Liver (tissue), 9 donors: ENCODE data around the gene APRT. TPM values are rescaled to one million over a fixed set of nuclear protein-coding genes. Genes with fewer than 3 reads are reported as not detected.

ENCODE experiments used
- DNase-seq: peaks from one replicate; pipeline ENCODE4 v3.0.0-alpha.2; 2017; ENCODE audit warnings: low spot score
- H3K27ac ChIP-seq, 2 donors: one replicate each; pipeline ENCODE4 v1.7.0; 2013; ENCODE audit warnings: inconsistent platforms in 2 of 2, low read length in 2 of 2, control low read depth in 1 of 2, low read depth in 1 of 2, mild to moderate bottlenecking in 1 of 2
- H3K27me3 ChIP-seq, 4 donors: one replicate each; pipeline versions ENCODE4 v1.6.1 to v1.7.0; 2013; ENCODE audit warnings: low read length in 3 of 4, inconsistent platforms in 1 of 4, mild to moderate bottlenecking in 1 of 4, moderate library complexity in 1 of 4; ENCODE audit not compliant: control insufficient read depth in 4 of 4, insufficient read depth in 4 of 4
- H3K36me3 ChIP-seq, 4 donors: one replicate each; pipeline versions ENCODE4 v1.6.1 to v1.7.0; 2013; ENCODE audit warnings: low read length in 3 of 4, mild to moderate bottlenecking in 3 of 4, low read depth in 1 of 4, moderate library complexity in 1 of 4; ENCODE audit not compliant: control insufficient read depth in 4 of 4, insufficient read depth in 3 of 4
- H3K4me1 ChIP-seq, 4 donors: one replicate each; pipeline versions ENCODE4 v1.6.1 to v1.7.0; 2013; ENCODE audit warnings: low read length in 3 of 4, mild to moderate bottlenecking in 3 of 4, moderate library complexity in 1 of 4; ENCODE audit not compliant: control insufficient read depth in 4 of 4, insufficient read depth in 4 of 4
- H3K4me3 ChIP-seq, 3 donors: one replicate each; pipeline versions ENCODE4 v1.6.1 to v1.7.0; 2013; ENCODE audit warnings: low read length in 3 of 3, control low read depth in 1 of 3, low read depth in 1 of 3, mild to moderate bottlenecking in 1 of 3
- H3K9ac ChIP-seq, 2 donors: one replicate each; pipeline ENCODE4 v1.7.0; 2013; ENCODE audit warnings: low read length in 2 of 2, mild to moderate bottlenecking in 2 of 2, moderate library complexity in 2 of 2, control low read depth in 1 of 2, low read depth in 1 of 2
- H3K9me3 ChIP-seq, 4 donors: one replicate each; pipeline versions ENCODE4 v1.6.1 to v1.7.0; 2013; ENCODE audit warnings: low read length in 3 of 4; ENCODE audit not compliant: control insufficient read depth in 4 of 4
- ATF3 ChIP-seq: IDR thresholded peaks from 2 replicates; pipeline ENCODE4 v1.6.1; 2016; ENCODE audit warnings: antibody characterized with exemption
- CTCF ChIP-seq: fragments of 150-350 bp; IDR thresholded peaks from 2 replicates; pipeline ENCODE4 v1.5.1; 2017; ENCODE audit warnings: improper control_type of control experiment, low read depth, low read length; ENCODE audit not compliant: missing input control
- EGR1 ChIP-seq, 2 donors: IDR thresholded peaks; 2 replicates each; pipeline ENCODE4 v1.6.1; 2016 to 2018; ENCODE audit warnings: antibody characterized with exemption in 2 of 2, low read depth in 2 of 2
- FOXA1 ChIP-seq: IDR thresholded peaks from 2 replicates; pipeline ENCODE4 v1.6.1; 2016; ENCODE audit warnings: antibody characterized with exemption
- FOXA2 ChIP-seq: IDR thresholded peaks from 2 replicates; pipeline ENCODE4 v1.6.1; 2016; ENCODE audit warnings: antibody characterized with exemption
- GABPA ChIP-seq, 2 donors: IDR thresholded peaks in 1 of 2; conservative IDR thresholded peaks in 1 of 2; 2 replicates each; pipeline ENCODE4 v1.6.1; 2016; ENCODE audit warnings: antibody characterized with exemption in 2 of 2, mild to moderate bottlenecking in 1 of 2, moderate library complexity in 1 of 2
- HNF4A ChIP-seq, 2 donors: conservative IDR thresholded peaks; 2 replicates each; pipeline ENCODE4 v1.6.1; 2016; ENCODE audit warnings: antibody characterized with exemption in 2 of 2, mild to moderate bottlenecking in 2 of 2
- HNF4G ChIP-seq: IDR thresholded peaks from 2 replicates; pipeline ENCODE4 v1.6.1; 2016; ENCODE audit warnings: antibody characterized with exemption
- JUND ChIP-seq, 2 donors: IDR thresholded peaks; 2 replicates each; pipeline ENCODE4 v1.6.1; 2016; ENCODE audit warnings: antibody characterized with exemption in 2 of 2
- MAX ChIP-seq: IDR thresholded peaks from 2 replicates; pipeline ENCODE4 v1.6.1; 2016; ENCODE audit warnings: antibody characterized with exemption
- NR2F2 ChIP-seq: IDR thresholded peaks from 2 replicates; pipeline ENCODE4 v1.6.1; 2016; ENCODE audit warnings: antibody characterized with exemption
- REST ChIP-seq: IDR thresholded peaks from 2 replicates; pipeline ENCODE4 v1.6.1; 2016; ENCODE audit warnings: antibody characterized with exemption, mild to moderate bottlenecking
- SP1 ChIP-seq: IDR thresholded peaks from 2 replicates; pipeline ENCODE4 v1.6.1; 2018; ENCODE audit warnings: antibody characterized with exemption, mild to moderate bottlenecking
- TAF1 ChIP-seq: conservative IDR thresholded peaks from 2 replicates; pipeline ENCODE4 v1.6.1; 2016; ENCODE audit warnings: antibody characterized with exemption, mild to moderate bottlenecking
- YY1 ChIP-seq: IDR thresholded peaks from 2 replicates; pipeline ENCODE4 v1.6.1; 2016; ENCODE audit warnings: antibody characterized with exemption, mild to moderate bottlenecking
- ZBTB33 ChIP-seq: IDR thresholded peaks from 2 replicates; pipeline ENCODE4 v1.6.1; 2016; ENCODE audit warnings: antibody characterized with exemption
- WGBS: extraction: QIAGEN DNeasy Blood & Tissue Kit; methylation state at CpG from one replicate; pipeline ENCODE4 v1.1.7; 2013; 5-methylcytosine and 5-hydroxymethylcytosine counted together
- polyA plus RNA-seq, 2 donors: library from polyadenylated mRNA; stranded (reverse) in 1 of 2; unstranded in 1 of 2; fragments of 200-250 nt in 1 of 2; fragments of >200 nt in 1 of 2; fragmentation: Nextera tagmentation in 1 of 2; extraction: Ambion mirVana in 1 of 2; gene quantifications; one replicate each; pipeline versions ENCODE4 v1.2.1 to v1.2.3, GENCODE V29; 2013 to 2015
- total RNA-seq, 2 donors: library from RNA; depleted of rRNA; stranded (reverse); fragments of >200 nt; gene quantifications; one replicate each; pipeline ENCODE4 v1.2.3, GENCODE V29; 2014
- donor health status: healthy.
- donor health status: healthy.
- donor health status: healthy.
- donor health status: healthy.
- donor health status: healthy.

APRT gene
- total and polyA plus RNA-seq, 4 donors, result 27.9 to 160 (median 94.4) TPM

GRCh38 chr16:88799569-88800276 is 12.0 kb downstream of the APRT start:
- TF ChIP-seq NR2F2, result no peak
- no peak for TF ChIP-seq TAF1
- TF ChIP-seq EGR1 (IDR thresholded peaks at IDR 0.05; ENCODE audit: low read depth in 2 of 2), result no peak
- TF ChIP-seq CTCF, result no peak
- no peak for TF ChIP-seq HNF4A (conservative IDR thresholded peaks at IDR 0.05)
- TF ChIP-seq ZBTB33, result no peak
- TF ChIP-seq SP1, result no peak
- TF ChIP-seq ATF3, result no peak
- TF ChIP-seq HNF4G, result no peak
- no peak for TF ChIP-seq YY1
- no peak for TF ChIP-seq MAX
- no peak for TF ChIP-seq REST
- TF ChIP-seq FOXA2, result no peak
- TF ChIP-seq GABPA (IDR thresholded peaks at IDR 0.05 in 1 of 2, conservative IDR thresholded peaks at IDR 0.05 in 1 of 2), result no peak
- no peak for TF ChIP-seq FOXA1
- TF ChIP-seq JUND (IDR thresholded peaks at IDR 0.05), result no peak
- H3K27ac ChIP-seq, result no peak overlapping the region
- WGBS, result 89% methylated on average over 17 of the region's 17 CpGs
- no peak overlapping the region for H3K9ac ChIP-seq
- no peaks in the 10 kb centered on the region for H3K27me3 ChIP-seq
- peaks cover 5 to 18% (median 10%) of the 10 kb centered on the region in 4 donors for H3K4me1 ChIP-seq
- DNase-seq, result peak; percentile 59
- H3K9me3 ChIP-seq, result no peaks in the 10 kb centered on the region
- no peaks in the 10 kb centered on the region for H3K36me3 ChIP-seq
- H3K4me3 ChIP-seq, result no peak overlapping the region
